NCI-H1694 treated with DMSO at 0.1 percent for 48 hours (cell line): ENCODE measurements around the gene GRAMD2A.

Source experiments
- DNase-seq: peaks from one replicate; lab custom pipeline; 2025; lab: John Stamatoyannopoulos, UW

GRAMD2A gene

DNA sequence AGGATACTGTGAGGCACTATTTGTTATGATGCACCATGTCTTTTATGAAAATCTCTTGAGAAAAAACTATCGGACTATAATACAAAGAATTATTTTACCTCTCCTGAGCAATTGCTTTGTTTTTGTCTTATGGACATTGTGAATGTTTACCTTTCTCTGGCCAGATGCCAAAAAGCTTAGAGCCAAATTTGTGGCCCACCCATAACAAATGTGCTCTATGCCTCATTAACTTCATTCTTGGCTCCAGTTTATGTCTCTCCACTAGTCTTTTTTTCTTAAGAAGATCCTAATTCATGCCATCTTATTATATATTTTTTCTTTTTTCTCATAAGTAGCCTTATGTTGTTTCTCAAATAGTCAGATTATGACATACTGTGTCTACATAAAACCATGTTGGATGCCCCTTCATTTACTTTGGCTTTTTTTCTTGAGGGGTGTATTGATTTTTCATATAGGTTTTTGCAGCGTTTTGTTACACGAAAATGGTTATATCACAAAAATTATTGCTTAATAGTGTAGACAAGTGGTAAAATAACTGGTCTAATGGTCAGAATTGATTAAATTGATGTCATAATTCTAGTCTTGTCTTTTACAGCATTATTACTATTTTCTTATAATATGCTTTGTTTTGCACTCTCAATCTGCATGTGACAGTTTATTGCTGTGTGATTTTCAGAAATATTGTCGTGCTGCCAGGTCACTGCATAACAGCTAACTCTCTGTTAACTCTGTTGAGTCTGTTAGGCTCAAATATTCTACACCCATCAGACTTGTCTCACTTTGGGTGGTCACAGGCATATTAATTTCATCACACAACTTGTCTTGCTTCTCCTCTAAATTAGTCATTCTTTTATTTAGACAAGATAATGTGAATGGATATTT, 61.2 kb downstream of the GRAMD2A start:
- DNase-seq, result peak; percentile 30

- DNase-seq, result peak; percentile 23
These were observed 61.9 kb downstream of the GRAMD2A start for GRCh38 chr15:72135719-72136118.

DNA sequence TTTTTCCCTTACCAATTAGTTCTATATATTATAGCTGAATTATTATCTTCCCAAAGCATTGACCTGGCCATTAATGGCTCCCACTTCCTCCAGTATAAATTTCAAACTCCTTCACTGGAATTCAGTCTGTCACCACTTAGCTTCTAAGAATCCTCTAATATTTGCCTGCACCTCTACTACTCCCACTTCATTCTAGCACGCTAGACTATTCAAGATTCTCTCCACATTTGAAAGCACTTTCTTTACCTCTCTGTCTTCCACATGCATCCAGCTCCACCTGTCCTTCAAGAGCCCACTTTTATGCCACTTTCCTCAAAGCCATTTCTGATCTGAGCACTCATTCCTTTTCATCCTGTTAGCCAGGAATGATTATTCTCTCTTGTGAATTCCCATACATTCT, 64.4 kb downstream of the GRAMD2A start:
- DNase-seq, result no peak

GRCh38 chr15:72131922-72132321, 65.7 kb downstream of the GRAMD2A start:
- DNase-seq, result no peak

DNA sequence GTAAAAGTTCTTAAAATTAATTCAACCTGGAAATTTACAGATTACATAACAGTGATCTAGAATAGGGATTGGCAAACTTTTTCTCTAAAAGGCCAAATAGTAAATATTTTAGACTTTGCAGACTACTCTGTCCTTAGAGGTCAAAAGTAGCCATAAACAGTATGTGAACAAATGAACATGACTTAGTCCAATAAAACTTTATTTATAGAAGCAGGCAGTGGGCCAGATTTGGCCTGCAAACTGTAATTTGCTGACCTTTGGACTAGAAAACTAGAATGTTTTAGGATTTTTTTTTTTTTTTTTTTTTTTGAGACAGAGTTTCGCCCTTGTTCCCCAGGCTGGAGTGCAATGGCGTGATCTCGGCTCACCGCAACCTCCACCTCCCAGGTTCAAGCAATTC, 67.3 kb downstream of the GRAMD2A start:
- no peak for DNase-seq

DNA sequence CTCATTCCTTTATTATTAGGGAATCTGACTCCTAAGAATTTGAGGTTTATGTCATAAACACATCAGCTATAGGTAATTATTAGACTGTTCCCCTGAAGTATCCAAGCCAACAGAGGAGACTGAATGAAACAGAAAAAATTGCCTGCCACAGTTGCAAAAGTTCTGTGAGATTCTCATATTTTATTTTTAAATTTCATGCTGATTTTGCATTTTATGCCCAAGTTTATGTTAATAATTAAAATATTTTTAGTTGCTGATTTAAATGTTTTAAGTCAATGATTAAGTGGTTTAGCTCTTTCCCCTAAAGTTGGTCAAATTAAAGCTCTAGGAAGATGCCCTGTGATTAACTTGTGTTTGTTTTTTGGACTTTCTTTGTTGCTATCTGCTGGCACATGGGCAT, 69.2 kb downstream of the GRAMD2A start:
- DNase-seq, result no peak

DNA sequence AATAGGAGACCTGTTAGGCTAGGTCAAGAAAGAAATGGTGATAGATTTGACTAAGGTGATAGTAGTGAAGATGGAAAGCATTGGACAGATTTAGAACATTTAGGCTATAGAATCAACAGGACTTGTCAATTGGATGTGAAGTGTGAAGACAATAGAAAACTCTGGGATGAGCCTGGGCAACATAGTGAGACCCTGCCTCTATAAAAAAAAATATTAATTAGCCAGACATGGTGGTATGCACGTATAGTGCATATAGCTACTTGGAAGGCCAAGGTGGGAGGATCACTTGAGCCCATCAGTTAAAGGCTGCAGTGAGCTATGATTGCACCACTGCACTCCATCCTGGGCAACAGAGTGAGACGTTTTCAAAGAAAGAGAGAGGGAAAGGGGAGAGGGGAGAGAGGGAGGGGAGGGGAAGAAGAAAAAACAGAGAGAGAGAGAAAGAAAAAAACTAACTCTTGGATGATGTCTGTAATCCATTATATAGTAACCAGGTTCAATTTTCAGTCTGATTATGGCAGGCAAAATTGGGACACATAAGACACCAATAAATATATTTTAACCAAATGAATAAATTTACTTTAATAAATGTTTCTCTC, 69.8 kb downstream of the GRAMD2A start:
- DNase-seq, result no peak

DNA sequence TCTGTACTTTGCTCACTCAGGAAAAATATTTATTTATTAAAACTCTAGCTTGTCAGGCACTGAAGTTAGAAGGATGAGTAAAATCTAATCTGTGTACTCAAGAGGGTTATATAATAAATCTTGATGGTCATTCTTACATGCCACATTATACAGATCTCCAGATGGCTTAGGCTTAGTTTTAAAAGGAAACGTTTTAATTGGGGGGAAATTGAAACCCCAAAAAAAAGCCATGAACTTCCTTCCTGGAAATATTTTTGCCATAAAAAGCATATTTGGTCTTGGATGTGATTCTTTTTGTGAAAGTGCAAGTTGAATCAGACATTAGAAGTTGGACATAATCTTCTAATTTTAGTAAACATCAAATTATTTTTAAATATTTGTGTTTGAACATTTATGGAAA, 73.4 kb downstream of the GRAMD2A start:
- DNase-seq, result no peak

GRCh38 chr15:72118017-72118978, 79.3 kb downstream of the GRAMD2A start, which contains the start of the genes MYO9A and SENP8:
TSS of gene MYO9A (minus strand) at chr15:72118150. CDS start at chr15:72046563, 71,587 bp downstream.
TSS of gene SENP8 (plus strand) at chr15:72118403. CDS start at chr15:72139624, 21,221 bp downstream.
- DNase-seq, result peak; percentile 94

DNA sequence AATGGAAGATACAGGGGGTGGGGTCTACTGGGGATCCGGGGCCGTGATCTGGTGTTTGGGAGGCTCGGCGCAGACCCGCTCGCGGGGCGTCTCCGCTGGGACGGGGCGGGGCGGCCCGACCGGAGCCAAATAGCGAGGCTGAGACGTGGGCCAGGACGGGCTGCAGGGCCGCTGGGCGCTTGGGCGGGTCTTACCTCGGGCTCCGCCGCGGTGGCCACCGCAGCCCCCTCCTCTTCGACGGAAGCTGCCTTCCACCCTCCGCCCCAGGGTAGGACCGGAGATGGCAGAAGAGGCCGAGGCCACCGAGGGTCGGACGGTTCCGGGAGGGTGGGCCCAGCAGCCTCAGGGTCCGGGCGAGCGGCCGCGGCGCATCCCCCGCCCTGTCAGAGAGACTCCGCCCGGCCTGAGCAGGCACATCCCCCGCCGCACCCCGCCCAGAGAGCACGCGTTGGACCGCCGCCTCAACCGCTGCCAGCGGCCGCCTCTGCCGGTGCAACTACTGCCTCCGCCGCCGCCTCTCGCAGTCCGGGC, 80.0 kb downstream of the GRAMD2A start:
- no peak for DNase-seq

DNA sequence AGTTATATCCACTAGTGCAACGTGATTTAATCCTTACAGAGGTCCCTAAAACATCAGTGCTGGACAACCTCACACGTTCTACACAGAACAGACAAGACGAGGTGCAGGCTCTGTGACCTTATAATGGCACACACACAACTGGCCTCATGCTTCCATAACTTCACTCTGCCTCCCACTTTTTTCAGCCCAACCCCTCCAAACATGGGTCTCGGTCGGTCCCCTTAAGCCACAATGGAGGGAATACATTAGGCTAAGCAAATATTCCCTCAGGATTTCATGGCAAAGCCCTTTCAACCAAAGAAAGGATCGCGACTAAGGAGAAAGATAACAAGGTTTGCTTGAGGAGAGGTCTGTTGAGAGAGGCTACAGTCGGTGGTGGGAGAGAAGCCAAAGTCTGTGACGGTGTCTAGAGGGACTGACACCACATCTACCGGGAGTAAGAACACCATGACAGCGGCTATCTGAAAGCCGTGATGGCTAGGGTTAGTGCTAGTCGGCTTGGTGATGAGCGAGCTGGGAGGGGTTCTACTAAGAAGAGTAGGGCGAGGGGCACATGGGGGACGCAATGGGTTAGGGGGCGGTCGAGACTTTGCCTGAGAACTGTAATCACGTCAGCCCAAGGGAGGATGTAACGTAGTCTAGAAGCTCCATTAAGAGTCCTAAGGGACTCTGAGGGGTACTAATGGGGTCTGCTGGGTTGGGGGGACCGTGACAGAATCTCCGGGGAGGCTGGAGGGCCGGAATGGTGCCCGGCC, 80.7 kb downstream of the GRAMD2A start:
- no peak for DNase-seq

DNA sequence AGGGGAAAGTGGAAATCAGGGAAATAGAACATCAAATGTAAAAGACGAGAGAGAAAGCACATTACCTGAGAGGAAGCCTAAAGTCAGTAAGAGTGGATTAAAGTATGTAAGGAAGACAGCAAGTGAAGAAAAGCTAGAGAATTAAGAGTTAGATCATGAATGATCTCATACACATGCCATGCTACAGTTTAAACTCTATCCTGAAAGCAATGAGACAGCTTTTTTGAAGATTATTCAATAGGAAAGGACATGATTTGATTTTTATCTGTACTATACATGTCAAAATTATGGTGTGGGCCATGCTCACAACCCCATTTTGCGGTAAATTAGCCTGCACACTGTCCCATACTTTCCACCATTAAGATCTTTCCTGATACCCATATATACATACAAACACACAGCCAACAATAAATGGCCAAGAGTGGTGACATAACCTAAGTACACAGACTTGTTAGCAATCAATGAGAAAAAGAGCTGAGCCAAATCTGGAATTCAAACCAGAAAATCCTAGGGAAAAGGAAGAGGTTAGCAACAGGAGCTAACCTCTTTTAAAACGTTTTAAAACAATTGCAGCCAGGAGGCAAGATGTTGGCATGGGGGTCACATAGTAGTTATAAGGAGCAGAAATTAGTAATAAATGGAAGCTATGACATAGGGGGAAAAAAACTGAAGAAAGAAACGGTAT, 84.1 kb downstream of the GRAMD2A start:
- no peak for DNase-seq

DNA sequence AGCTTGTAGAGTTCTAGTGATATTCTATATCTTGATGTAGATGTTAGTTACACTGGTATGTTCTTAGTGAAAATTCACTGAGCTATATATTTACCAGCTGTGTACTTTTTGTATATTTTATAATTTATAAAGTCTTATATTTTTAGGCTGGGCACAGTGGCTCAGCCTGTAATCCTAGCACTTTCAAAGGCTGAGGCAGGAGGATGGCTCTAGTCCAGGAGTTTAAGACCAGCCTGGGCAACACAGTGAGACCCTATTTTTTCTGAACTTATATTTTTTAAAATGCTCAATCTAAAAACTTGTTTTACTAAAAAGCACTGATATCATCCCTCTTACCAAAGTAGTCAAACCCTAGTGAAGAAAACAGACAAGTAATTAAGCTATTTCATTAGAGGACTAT, 84.8 kb downstream of the GRAMD2A start:
- DNase-seq, result no peak

- no peak for DNase-seq
These were observed 85.5 kb downstream of the GRAMD2A start for GRCh38 chr15:72112116-72112515.

DNA sequence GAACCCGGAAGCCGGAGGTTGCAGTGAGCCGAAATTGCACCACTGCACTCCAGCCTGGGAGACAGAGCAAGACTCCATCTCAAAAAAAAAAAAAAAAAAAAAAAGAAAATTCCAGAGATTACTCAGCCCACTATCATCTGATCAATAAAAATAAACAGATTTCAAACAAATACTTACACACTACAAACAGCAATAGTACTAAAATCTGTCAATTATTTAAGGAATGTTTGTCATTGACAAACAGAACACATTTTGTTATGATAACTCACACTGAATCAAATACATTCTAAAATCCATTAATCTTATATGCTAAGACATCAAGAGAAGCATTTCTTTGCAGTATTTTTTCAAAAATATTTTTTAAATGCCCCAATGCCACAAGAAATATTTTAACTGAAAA, 87.2 kb downstream of the GRAMD2A start:
- DNase-seq, result no peak
